Psoas muscle (tissue), 8 donors: ENCODE measurements around the gene PCED1B. TPM values are rescaled to one million over a fixed set of nuclear protein-coding genes. Genes with fewer than 3 reads are reported as not detected.

Experiments
- ATAC-seq, 4 donors: fragments of 200-7000 bp; cut with Tn5 transposase; one replicate each; pipeline ENCODE4 v1.9.1; 2020; ENCODE audit warnings: moderate library complexity in 3 of 4, mild to moderate bottlenecking in 2 of 4
- DNase-seq, 2 donors: peaks; one replicate each; pipeline ENCODE4 v3.0.0-alpha.2; 2020
- H3K27ac ChIP-seq: fragments of 200-600 bp; one replicate; pipeline ENCODE4 v1.8.0; 2022
- H3K27me3 ChIP-seq, 3 donors: fragments of 200-600 bp in 1 of 3; one replicate each; pipeline versions ENCODE4 v1.6.1 to v1.8.0; 2013 to 2022; ENCODE audit warnings: low read length in 2 of 3, mild to moderate bottlenecking in 2 of 3, moderate library complexity in 1 of 3; ENCODE audit not compliant: insufficient read depth in 3 of 3
- H3K36me3 ChIP-seq, 2 donors: fragments of 200-600 bp in 1 of 2; one replicate each; pipeline versions ENCODE4 v1.6.1 to v1.8.0; 2013 to 2022; ENCODE audit warnings: low read depth in 1 of 2, mild to moderate bottlenecking in 1 of 2, moderate library complexity in 1 of 2; ENCODE audit not compliant: insufficient read depth in 1 of 2
- H3K4me1 ChIP-seq: fragments of 200-600 bp; one replicate; pipeline ENCODE4 v1.8.0; 2022
- H3K4me3 ChIP-seq: fragments of 200-600 bp; one replicate; pipeline ENCODE4 v1.8.0; 2022; ENCODE audit warnings: mild to moderate bottlenecking
- H3K9me3 ChIP-seq: fragments of 200-600 bp; one replicate; pipeline ENCODE4 v1.8.0; 2022
- CTCF ChIP-seq: fragments of 200-600 bp; IDR thresholded peaks from one replicate; pipeline ENCODE4 v1.8.0; 2022; ENCODE audit warnings: antibody characterized with exemption
- WGBS, 3 donors: extraction: QIAGEN DNeasy Blood & Tissue Kit; methylation state at CpG; one replicate each; pipeline versions ENCODE4 v1.1.6 to v1.1.7; 2013; 5-methylcytosine and 5-hydroxymethylcytosine counted together
- intact Hi-C, 2 donors: fragments of 100-400 bp; cut with DNase I; formaldehyde crosslinking; loops; one replicate each; pipeline versions ENCODE4 v1.11.0 to v1.14.2; 2022
- polyA plus RNA-seq, 3 donors: library from polyadenylated mRNA; stranded (reverse); fragments of 200-250 nt; gene quantifications; one replicate each; pipeline ENCODE4 v1.2.3, GENCODE V29; 2013
- total RNA-seq, 4 donors: library from RNA; stranded (reverse); fragmentation: NEBNext Ultra II Directional in 2 of 4; extraction: Animal tissue kit (Norgen Biotek cat#: 25700) in 2 of 4; gene quantifications; one replicate each; pipeline versions ENCODE4 v1.2.1 to v1.2.4, GENCODE V29; 2021 to 2023
- donor health status: healthy with polysubstance abuse.
- donor health status: DM: no; HTN: no; CAD: no; lungs with moderate emphysema.
- donor health status: Bipolar disorder and iron deficiency.
- donor health status: healthy.
- donor health status: DM: yes; HTN: yes; CAD: no.
- donor health status: DM: no; HTN: no; CAD: no.
- donor health status: DM: no; HTN: no; CAD: no.
- donor health status: DM: yes; HTN: yes; CAD: no.

PCED1B gene
- total and polyA plus RNA-seq, 7 donors: 0.18 to 1.2 (median 0.38) TPM

- Histone ChIP-seq H3K4me1 (no peaks in the 10 kb centered on the region), H3K27ac (no peak overlapping the region), H3K4me3 (no peak overlapping the region), H3K27me3 (no peaks in the 10 kb centered on the region), H3K36me3 (no peaks in the 10 kb centered on the region), H3K9me3 (no peaks in the 10 kb centered on the region)
- intact Hi-C loops: no loop called here
- 85 to 93% (median 86%) methylated on average over 2 of the region's 2 CpGs for WGBS, 3 donors
- no peak for ATAC-seq
- no peak for DNase-seq
- TF ChIP-seq CTCF: no peak
These were observed 163.0 kb downstream of the PCED1B start for GRCh38 chr12:47242426-47242825.

GRCh38 chr12:47244835-47245234, 165.4 kb downstream of the PCED1B start:
- H3K4me1 ChIP-seq: no peaks in the 10 kb centered on the region
- no peak overlapping the region for H3K27ac ChIP-seq
- H3K9me3 ChIP-seq: no peaks in the 10 kb centered on the region
- no peaks in the 10 kb centered on the region for H3K27me3 ChIP-seq
- ATAC-seq (no peak), DNase-seq (no peak)
- TF ChIP-seq CTCF: no peak
- no peak overlapping the region for H3K4me3 ChIP-seq
- 62 to 71% (median 69%) methylated on average over 2 of the region's 2 CpGs for WGBS, 3 donors
- H3K36me3 ChIP-seq: no peaks in the 10 kb centered on the region
- intact Hi-C loops: no loop called here

- TF ChIP-seq CTCF: no peak
- H3K4me3 ChIP-seq: no peak overlapping the region
- ATAC-seq (no peak), DNase-seq (no peak)
- H3K27me3 ChIP-seq: no peaks in the 10 kb centered on the region
- no peaks in the 10 kb centered on the region for H3K9me3 ChIP-seq
- no peaks in the 10 kb centered on the region for H3K36me3 ChIP-seq
- H3K27ac ChIP-seq: no peak overlapping the region
- no peaks in the 10 kb centered on the region for H3K4me1 ChIP-seq
- intact Hi-C loops: no loop called here
- 72 to 78% (median 75%) methylated on average over 2 of the region's 2 CpGs for WGBS, 3 donors
These were observed 166.2 kb downstream of the PCED1B start for GRCh38 chr12:47245623-47246022.

GRCh38 chr12:47247418-47247817, 168.0 kb downstream of the PCED1B start:
- H3K9me3 ChIP-seq: no peaks in the 10 kb centered on the region
- H3K4me3 ChIP-seq: no peak overlapping the region
- intact Hi-C loops: no loop called here
- no peaks in the 10 kb centered on the region for H3K36me3 ChIP-seq
- WGBS, 3 donors: 18 to 42% (median 36%) methylated on average over 1 of the region's 1 CpG
- ATAC-seq (no peak), DNase-seq (no peak)
- H3K27ac ChIP-seq: no peak overlapping the region
- H3K27me3 ChIP-seq: no peaks in the 10 kb centered on the region
- no peaks in the 10 kb centered on the region for H3K4me1 ChIP-seq
- TF ChIP-seq CTCF: no peak

GRCh38 chr12:47249082-47249481, 169.7 kb downstream of the PCED1B start:
- Histone ChIP-seq H3K27me3 (no peaks in the 10 kb centered on the region), H3K27ac (no peak overlapping the region), H3K4me3 (no peak overlapping the region), H3K36me3 (no peaks in the 10 kb centered on the region), H3K9me3 (no peaks in the 10 kb centered on the region), H3K4me1 (no peaks in the 10 kb centered on the region)
- ATAC-seq (no peak), DNase-seq (no peak)
- intact Hi-C loops: no loop called here
- WGBS, 3 donors: 45 to 51% (median 48%) methylated on average over 4 of the region's 4 CpGs
- TF ChIP-seq CTCF: no peak
